ENCODE results near the gene ITIH1. TPM values are rescaled to one million over a fixed set of nuclear protein-coding genes. Genes with fewer than 3 reads are reported as not detected.
A peak's percentile ranks its signal among the peaks of the same experiment; 100 is the strongest.

ITIH1 gene
- total and polyA plus RNA-seq, 7 experiments from 2014 or later: not detected

DNA sequence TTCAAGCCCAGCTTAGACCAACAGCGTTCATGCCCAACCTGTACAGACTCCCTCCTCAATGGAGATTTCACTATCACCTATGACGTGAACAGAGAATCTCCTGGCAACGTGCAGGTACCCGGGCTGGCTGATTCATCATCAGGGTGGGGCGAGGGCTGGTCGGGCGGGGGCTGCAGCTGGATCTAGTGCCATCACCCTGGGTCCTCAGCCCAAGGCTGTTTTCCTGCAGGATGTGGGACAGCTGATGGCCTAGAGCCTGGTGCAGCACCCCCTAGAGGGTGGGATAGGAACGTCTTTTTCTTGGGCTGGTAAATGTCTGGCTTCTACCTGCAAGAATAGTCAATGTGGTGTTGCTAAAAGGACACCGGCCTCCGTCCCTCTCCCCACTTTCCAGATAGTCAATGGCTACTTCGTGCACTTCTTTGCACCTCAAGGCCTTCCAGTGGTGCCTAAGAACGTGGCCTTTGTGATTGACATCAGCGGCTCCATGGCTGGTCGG is 21.6 kb downstream of the ITIH1 start:
- no peaks in the 10 kb centered on the region for H3K9me3 Mint-ChIP-seq
- H3K36me3 Mint-ChIP-seq: no peaks in the 10 kb centered on the region
- CTCF ChIA-PET: no interaction called here
- no peaks in the 10 kb centered on the region for H3K36me3 ChIP-seq (ENCODE audit: control insufficient read depth in 2 of 3, insufficient read depth in 3 of 3, low read length in 3 of 3)
- no peaks in the 10 kb centered on the region for H3K9me3 ChIP-seq (ENCODE audit: control insufficient read depth in 2 of 3, low read length in 3 of 3)
- no peak overlapping the region for H3K27ac ChIP-seq (ENCODE audit: low read depth, low read length)
- no peak overlapping the region for H3K4me3 Mint-ChIP-seq
- peak; percentile 52 for ATAC-seq
- no peak overlapping the region for H3K27ac Mint-ChIP-seq
- H3K27me3 Mint-ChIP-seq: peaks cover 0 to 5% (median 0%) of the 10 kb centered on the region in 5 donors
- POLR2A ChIA-PET: no interaction called here
- intact Hi-C loops (cut with micrococcal nuclease): loop anchor here in 1 of 2 donors (2.0 kb wide), 1 partner anchor 56 kb away; no protein-coding TSS in a partner anchor
- H3K4me1 ChIP-seq (ENCODE audit: control insufficient read depth in 2 of 2, insufficient read depth in 2 of 2, low read length in 2 of 2): no peaks in the 10 kb centered on the region
- no peaks in the 10 kb centered on the region for H3K27me3 ChIP-seq (ENCODE audit: control insufficient read depth in 2 of 2, insufficient read depth in 2 of 2, low read length in 2 of 2)
- H3K4me1 Mint-ChIP-seq: peaks cover 0 to 8% (median 0%) of the 10 kb centered on the region in 7 donors
- H3K4me3 ChIP-seq (ENCODE audit: low read length): no peak overlapping the region
- no peak for DNase-seq

GRCh38 chr3:52800079-52800478 is 22.7 kb downstream of the ITIH1 start:
- H3K9me3 Mint-ChIP-seq: no peaks in the 10 kb centered on the region
- DNase-seq: no peak
- peaks cover 0 to 5% (median 0%) of the 10 kb centered on the region in 5 donors for H3K27me3 Mint-ChIP-seq
- H3K36me3 Mint-ChIP-seq: no peaks in the 10 kb centered on the region
- no peak overlapping the region for H3K27ac ChIP-seq (ENCODE audit: low read depth, low read length)
- no peaks in the 10 kb centered on the region for H3K4me1 ChIP-seq (ENCODE audit: control insufficient read depth in 2 of 2, insufficient read depth in 2 of 2, low read length in 2 of 2)
- no peaks in the 10 kb centered on the region for H3K36me3 ChIP-seq (ENCODE audit: control insufficient read depth in 2 of 3, insufficient read depth in 3 of 3, low read length in 3 of 3)
- CTCF ChIA-PET: no interaction called here
- H3K9me3 ChIP-seq (ENCODE audit: control insufficient read depth in 2 of 3, low read length in 3 of 3): no peaks in the 10 kb centered on the region
- H3K4me3 ChIP-seq (ENCODE audit: low read length): no peak overlapping the region
- H3K27me3 ChIP-seq (ENCODE audit: control insufficient read depth in 2 of 2, insufficient read depth in 2 of 2, low read length in 2 of 2): no peaks in the 10 kb centered on the region
- H3K4me3 Mint-ChIP-seq: no peak overlapping the region
- ATAC-seq: no peak
- H3K27ac Mint-ChIP-seq: no peak overlapping the region
- POLR2A ChIA-PET: no interaction called here
- intact Hi-C loops (cut with micrococcal nuclease): no loop called here
- peaks cover 0 to 8% (median 0%) of the 10 kb centered on the region in 7 donors for H3K4me1 Mint-ChIP-seq

DNA sequence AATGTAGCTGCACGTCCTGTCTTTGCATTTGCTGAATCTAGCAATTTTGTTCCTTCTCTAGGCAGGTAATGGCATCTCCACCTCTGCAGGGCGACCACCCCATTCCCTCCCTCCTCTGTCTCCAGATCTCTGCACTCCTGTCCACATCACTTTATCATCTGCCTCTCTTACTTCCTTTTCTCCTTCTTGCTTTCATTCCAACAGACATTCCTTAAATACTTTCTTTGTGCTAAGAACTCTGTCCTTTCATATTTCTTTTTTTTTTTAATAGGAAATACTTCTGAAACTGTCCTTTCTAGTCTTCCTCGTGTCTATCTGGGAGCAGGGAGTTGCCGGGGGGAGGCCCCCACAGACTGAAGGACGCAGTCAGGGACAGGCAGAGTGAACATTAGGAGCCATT is 24.4 kb downstream of the ITIH1 start:
- Histone ChIP-seq H3K4me3 (ENCODE audit: low read length) (no peak overlapping the region), H3K4me1 (ENCODE audit: control insufficient read depth in 2 of 2, insufficient read depth in 2 of 2, low read length in 2 of 2) (no peaks in the 10 kb centered on the region), H3K9me3 (ENCODE audit: control insufficient read depth in 2 of 3, low read length in 3 of 3) (no peaks in the 10 kb centered on the region), H3K27me3 (ENCODE audit: control insufficient read depth in 2 of 2, insufficient read depth in 2 of 2, low read length in 2 of 2) (no peaks in the 10 kb centered on the region), H3K27ac (ENCODE audit: low read depth, low read length) (no peak overlapping the region), H3K36me3 (ENCODE audit: control insufficient read depth in 2 of 3, insufficient read depth in 3 of 3, low read length in 3 of 3) (no peaks in the 10 kb centered on the region)
- DNase-seq (no peak), ATAC-seq (no peak)
- Mint-ChIP-seq H3K4me1 (peaks cover 0 to 8% (median 0%) of the 10 kb centered on the region in 7 donors), H3K4me3 (no peak overlapping the region), H3K36me3 (no peaks in the 10 kb centered on the region), H3K27me3 (peaks cover 0 to 5% (median 0%) of the 10 kb centered on the region in 5 donors), H3K9me3 (no peaks in the 10 kb centered on the region), H3K27ac (no peak overlapping the region)
- intact Hi-C loops (cut with micrococcal nuclease): no loop called here
- ChIA-PET POLR2A (no interaction called here), CTCF (no interaction called here)

- no peak for DNase-seq
- Histone ChIP-seq H3K36me3 (ENCODE audit: control insufficient read depth in 2 of 3, insufficient read depth in 3 of 3, low read length in 3 of 3) (no peaks in the 10 kb centered on the region), H3K27ac (ENCODE audit: low read depth, low read length) (no peak overlapping the region), H3K4me3 (ENCODE audit: low read length) (no peak overlapping the region), H3K27me3 (ENCODE audit: control insufficient read depth in 2 of 2, insufficient read depth in 2 of 2, low read length in 2 of 2) (no peaks in the 10 kb centered on the region), H3K4me1 (ENCODE audit: control insufficient read depth in 2 of 2, insufficient read depth in 2 of 2, low read length in 2 of 2) (no peaks in the 10 kb centered on the region), H3K9me3 (ENCODE audit: control insufficient read depth in 2 of 3, low read length in 3 of 3) (no peaks in the 10 kb centered on the region)
- Mint-ChIP-seq H3K36me3 (no peaks in the 10 kb centered on the region), H3K27me3 (no peaks in the 10 kb centered on the region), H3K4me1 (peaks cover 3 to 9% (median 6%) of the 10 kb centered on the region in 7 donors), H3K4me3 (no peak overlapping the region), H3K9me3 (no peaks in the 10 kb centered on the region), H3K27ac (no peak overlapping the region)
- intact Hi-C loops (cut with micrococcal nuclease): no loop called here
- ATAC-seq: no peak
- ChIA-PET POLR2A (no interaction called here), CTCF (no interaction called here)
Measured at GRCh38 chr3:52805270-52806039, 28.1 kb downstream of the ITIH1 start.

- Mint-ChIP-seq H3K36me3 (no peaks in the 10 kb centered on the region), H3K4me1 (peaks cover 5 to 9% (median 7%) of the 10 kb centered on the region in 7 donors), H3K4me3 (no peak overlapping the region), H3K9me3 (no peaks in the 10 kb centered on the region), H3K27ac (no peak overlapping the region), H3K27me3 (no peaks in the 10 kb centered on the region)
- Histone ChIP-seq H3K9me3 (ENCODE audit: control insufficient read depth in 2 of 3, low read length in 3 of 3) (no peaks in the 10 kb centered on the region), H3K27ac (ENCODE audit: low read depth, low read length) (no peak overlapping the region), H3K4me3 (ENCODE audit: low read length) (no peak overlapping the region), H3K36me3 (ENCODE audit: control insufficient read depth in 2 of 3, insufficient read depth in 3 of 3, low read length in 3 of 3) (no peaks in the 10 kb centered on the region), H3K27me3 (ENCODE audit: control insufficient read depth in 2 of 2, insufficient read depth in 2 of 2, low read length in 2 of 2) (no peaks in the 10 kb centered on the region), H3K4me1 (ENCODE audit: control insufficient read depth in 2 of 2, insufficient read depth in 2 of 2, low read length in 2 of 2) (no peaks in the 10 kb centered on the region)
- ChIA-PET CTCF (no interaction called here), POLR2A (no interaction called here)
- intact Hi-C loops (cut with micrococcal nuclease): no loop called here
- ATAC-seq (no peak), DNase-seq (no peak)
Measured at GRCh38 chr3:52809149-52809548, 31.8 kb downstream of the ITIH1 start.

- Histone ChIP-seq H3K4me3 (ENCODE audit: low read length) (no peak overlapping the region), H3K36me3 (ENCODE audit: control insufficient read depth in 2 of 3, insufficient read depth in 3 of 3, low read length in 3 of 3) (no peaks in the 10 kb centered on the region), H3K27ac (ENCODE audit: low read depth, low read length) (no peak overlapping the region), H3K27me3 (ENCODE audit: control insufficient read depth in 2 of 2, insufficient read depth in 2 of 2, low read length in 2 of 2) (no peaks in the 10 kb centered on the region), H3K9me3 (ENCODE audit: control insufficient read depth in 2 of 3, low read length in 3 of 3) (no peaks in the 10 kb centered on the region), H3K4me1 (ENCODE audit: control insufficient read depth in 2 of 2, insufficient read depth in 2 of 2, low read length in 2 of 2) (no peaks in the 10 kb centered on the region)
- ChIA-PET POLR2A (no interaction called here), CTCF (no interaction called here)
- no peaks in the 10 kb centered on the region for H3K27me3 Mint-ChIP-seq
- H3K9me3 Mint-ChIP-seq: no peaks in the 10 kb centered on the region
- no peak overlapping the region for H3K4me3 Mint-ChIP-seq
- no peak for ATAC-seq
- H3K36me3 Mint-ChIP-seq: no peaks in the 10 kb centered on the region
- peak overlapping the region in 2 of 9 donors; percentile 33 to 36 for H3K27ac Mint-ChIP-seq
- no peak for DNase-seq
- H3K4me1 Mint-ChIP-seq: peaks cover 5 to 9% (median 7%) of the 10 kb centered on the region in 7 donors
- intact Hi-C loops (cut with micrococcal nuclease): no loop called here
Measured at GRCh38 chr3:52809662-52810377, 32.4 kb downstream of the ITIH1 start.

Measured in naive thymus-derived CD4-positive, alpha-beta T cell (primary cell).